Measurements from ENCODE around the gene EML5. TPM values are rescaled to one million over a fixed set of nuclear protein-coding genes. Genes with fewer than 3 reads are reported as not detected.

Gene EML5
- total and polyA plus RNA-seq, 2 of the 13 experiments (the other 11 are each of a cell fraction or from before 2014, with no cell fraction given): 0.11 TPM; not detected in 1

DNA sequence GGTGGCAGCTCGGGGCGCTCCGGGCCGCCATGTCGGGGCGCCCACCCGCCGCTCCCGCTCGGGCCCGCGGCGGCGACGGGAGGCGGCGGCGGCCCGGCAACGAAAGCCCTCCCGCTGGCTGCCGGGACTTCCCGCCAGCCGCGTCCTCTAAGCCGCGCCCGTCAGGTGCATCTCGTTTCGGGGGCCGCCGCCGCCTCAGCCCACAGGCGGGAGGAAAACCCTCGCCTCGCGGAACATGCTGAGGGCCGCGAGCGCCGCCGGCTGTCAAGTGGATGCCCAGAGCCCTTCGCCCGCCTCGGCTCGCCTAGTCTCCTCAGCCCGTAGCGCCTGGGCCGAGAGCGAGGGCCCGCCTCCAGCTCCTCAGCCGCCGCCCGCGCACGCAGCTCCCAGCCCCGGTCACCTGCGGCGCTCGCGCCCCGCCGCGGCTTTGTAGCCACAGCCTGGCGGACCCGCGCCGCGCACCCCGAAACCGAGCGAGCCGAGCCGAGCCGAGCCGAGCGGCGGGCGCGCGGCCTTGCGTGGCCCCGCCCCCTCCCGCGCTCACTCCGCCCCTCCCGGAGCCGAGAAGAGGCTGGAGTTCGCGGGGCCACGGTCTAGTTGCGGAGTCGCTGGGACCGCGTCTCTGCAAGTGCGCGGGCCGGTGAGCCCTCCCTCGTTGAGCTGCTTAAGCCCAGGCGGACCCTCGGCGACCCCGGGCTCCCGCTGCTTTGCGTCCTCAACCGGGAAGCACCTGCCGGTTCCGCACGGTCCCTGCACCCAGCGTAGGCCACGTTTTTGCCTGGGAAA, at the start of gene EML5 (continued):
- no peak for TF ChIP-seq ATF2 (CRISPR knock-in tag; IDR thresholded peaks at IDR 0.05)
- TF ChIP-seq SNAPC4 (CRISPR knock-in tag; IDR thresholded peaks at IDR 0.05): no peak
- no peak for TF ChIP-seq ZNF839 (CRISPR knock-in tag; IDR thresholded peaks at IDR 0.05; ENCODE audit: borderline replicate concordance)
- no peak for TF ChIP-seq ZNF713 (CRISPR knock-in tag; IDR thresholded peaks at IDR 0.05)
- TF ChIP-seq MTA3 (CRISPR knock-in tag; IDR thresholded peaks at IDR 0.05): no peak
- TF ChIP-seq ZNF446 (CRISPR knock-in tag; IDR thresholded peaks at IDR 0.05): no peak
- no peak for TF ChIP-seq SIN3A (IDR thresholded peaks at IDR 0.05; ENCODE audit: borderline replicate concordance, low read depth, low read length)
- no peak for TF ChIP-seq ZNF782 (CRISPR knock-in tag; IDR thresholded peaks at IDR 0.05; ENCODE audit: borderline replicate concordance)
- TF ChIP-seq RBM22 (optimal IDR thresholded peaks at IDR 0.05; ENCODE audit: low read length): no peak
- no peak for TF ChIP-seq IKZF4 (CRISPR knock-in tag; IDR thresholded peaks at IDR 0.05; ENCODE audit: borderline replicate concordance, low read depth, not compliant biosample characterization)
- TF ChIP-seq KDM3A (CRISPR knock-in tag; IDR thresholded peaks at IDR 0.05; ENCODE audit: low read depth): 0 out of 2 replicates have a peak, but pooled peaks have one; percentile 27
- no peak for TF ChIP-seq ZNF230 (CRISPR knock-in tag; IDR thresholded peaks at IDR 0.05)
- TF ChIP-seq NFIC (IDR thresholded peaks at IDR 0.05; ENCODE audit: low read length): no peak
- no peak for TF ChIP-seq ETV5 (CRISPR knock-in tag; IDR thresholded peaks at IDR 0.05; ENCODE audit: borderline replicate concordance)
- no peak for TF ChIP-seq ZNF496 (CRISPR knock-in tag; IDR thresholded peaks at IDR 0.05; ENCODE audit: insufficient replicate concordance)
- TF ChIP-seq MAFF (IDR thresholded peaks at IDR 0.05; ENCODE audit: low read depth, low read length): no peak
- TF ChIP-seq, protein P1, sequence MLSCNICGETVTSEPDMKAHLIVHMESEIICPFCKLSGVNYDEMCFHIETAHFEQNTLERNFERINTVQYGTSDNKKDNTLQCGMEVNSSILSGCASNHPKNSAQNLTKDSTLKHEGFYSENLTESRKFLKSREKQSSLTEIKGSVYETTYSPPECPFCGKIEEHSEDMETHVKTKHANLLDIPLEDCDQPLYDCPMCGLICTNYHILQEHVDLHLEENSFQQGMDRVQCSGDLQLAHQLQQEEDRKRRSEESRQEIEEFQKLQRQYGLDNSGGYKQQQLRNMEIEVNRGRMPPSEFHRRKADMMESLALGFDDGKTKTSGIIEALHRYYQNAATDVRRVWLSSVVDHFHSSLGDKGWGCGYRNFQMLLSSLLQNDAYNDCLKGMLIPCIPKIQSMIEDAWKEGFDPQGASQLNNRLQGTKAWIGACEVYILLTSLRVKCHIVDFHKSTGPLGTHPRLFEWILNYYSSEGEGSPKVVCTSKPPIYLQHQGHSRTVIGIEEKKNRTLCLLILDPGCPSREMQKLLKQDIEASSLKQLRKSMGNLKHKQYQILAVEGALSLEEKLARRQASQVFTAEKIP (CRISPR knock-in tag; IDR thresholded peaks at IDR 0.05; ENCODE audit: borderline replicate concordance): no peak
- TF ChIP-seq KDM4B (CRISPR knock-in tag; IDR thresholded peaks at IDR 0.05): no peak
- TF ChIP-seq TEF (CRISPR knock-in tag; IDR thresholded peaks at IDR 0.05): no peak
- no peak; the same call in 1 of the 2 replicates for TF ChIP-seq KDM5B (CRISPR knock-in tag; IDR thresholded peaks at IDR 0.05; ENCODE audit: borderline replicate concordance)
- TF ChIP-seq SMYD3 (CRISPR knock-in tag; IDR thresholded peaks at IDR 0.05): no peak
- TF ChIP-seq ZFY (CRISPR knock-in tag; IDR thresholded peaks at IDR 0.05): peak; percentile 57
